Lower leg skin (tissue), 4 donors: ENCODE results near the gene BIRC3. TPM values are rescaled to one million over a fixed set of nuclear protein-coding genes. Genes with fewer than 3 reads are reported as not detected.
"Not testable (repeated sequence)": the region's sequence is repeated elsewhere in the genome, so short reads cannot be mapped to it uniquely, and the experiment has no call there.

ENCODE experiments used
- DNase-seq, 2 donors: peaks; one replicate each; pipeline ENCODE4 v3.0.0-alpha.2; 2019; ENCODE audit warnings: low spot score in 2 of 2
- H3K4me3 ChIP-seq: fragments of 200-600 bp; sonication (generic); 2 replicates; pipeline ENCODE4 v1.5.1; 2017; ENCODE audit warnings: mild to moderate bottlenecking, low read depth; ENCODE audit not compliant: poor library complexity, severe bottlenecking
- POLR2A ChIP-seq, 2 donors: fragments of 450-650 bp; IDR thresholded peaks; one replicate each; pipeline ENCODE4 v1.6.1; 2016 to 2017; ENCODE audit warnings: antibody characterized with exemption in 2 of 2, mild to moderate bottlenecking in 1 of 2, moderate library complexity in 1 of 2
- WGBS, 2 donors: methylation state at CpG; one replicate each; pipeline ENCODE4 v1.1.5; 2018; 5-methylcytosine and 5-hydroxymethylcytosine counted together
- intact Hi-C: fragments of 100-400 bp; cut with DNase I; formaldehyde crosslinking; loops from one replicate; pipeline ENCODE4 v1.15.0; 2023; ENCODE audit warnings: low total_unique reads
- total RNA-seq, 4 donors: library from RNA; depleted of rRNA; stranded (reverse); fragments of >200 nt; gene quantifications; one replicate each; pipeline ENCODE4 v1.1.0, GENCODE V29; 2016
- TF ChIP-seq, protein P1 (sequence below), 3 donors: fragments of 450-650 bp; IDR thresholded peaks; one replicate each; pipeline ENCODE4 v1.5.1; 2016; ENCODE audit warnings: antibody characterized with exemption in 3 of 3, mild to moderate bottlenecking in 3 of 3, moderate library complexity in 2 of 3

The BIRC3 gene
- total RNA-seq, 4 donors from 2014 or later: 10.1 to 17.6 (median 10.8) TPM

DNA sequence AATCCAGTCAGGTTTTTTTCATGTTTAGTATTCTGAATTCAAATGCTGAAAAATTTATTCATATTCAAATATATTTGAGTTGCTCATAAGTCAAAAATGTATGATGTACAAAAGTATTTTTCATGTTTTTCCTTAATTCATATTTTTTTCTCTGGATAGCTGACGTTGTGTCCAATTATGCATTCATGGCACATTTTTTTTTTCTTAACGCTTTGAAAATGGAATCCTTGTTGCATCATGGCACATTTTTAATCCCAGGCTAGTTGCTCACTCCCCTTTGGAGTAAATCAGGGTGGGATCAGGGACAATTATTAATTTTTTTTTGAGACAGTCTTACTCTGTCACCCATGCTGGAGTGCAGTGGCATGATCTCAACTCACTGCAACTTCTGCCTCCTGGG is 14.1 kb downstream of the BIRC3 start:
- intact Hi-C loops: no loop called here

DNA sequence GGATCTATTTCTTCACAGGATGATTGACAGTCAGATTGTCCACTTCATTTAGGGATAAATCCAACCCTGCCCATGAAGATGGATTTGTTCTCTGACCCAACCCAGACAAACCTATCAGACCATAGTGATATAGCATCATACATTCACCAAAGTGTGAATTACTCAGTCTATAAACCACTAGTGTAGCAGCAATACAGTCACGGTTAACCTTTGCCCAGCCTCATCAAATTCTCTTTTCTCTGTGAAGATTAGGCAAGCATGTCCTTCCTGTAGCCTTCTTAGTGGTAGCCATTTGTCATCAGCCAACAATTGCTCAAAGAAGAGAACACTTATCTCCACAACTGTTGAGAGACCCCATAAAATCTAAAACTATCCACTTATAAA is 15.3 kb downstream of the BIRC3 start:
- DNase-seq: no peak
- TF ChIP-seq, protein P1, sequence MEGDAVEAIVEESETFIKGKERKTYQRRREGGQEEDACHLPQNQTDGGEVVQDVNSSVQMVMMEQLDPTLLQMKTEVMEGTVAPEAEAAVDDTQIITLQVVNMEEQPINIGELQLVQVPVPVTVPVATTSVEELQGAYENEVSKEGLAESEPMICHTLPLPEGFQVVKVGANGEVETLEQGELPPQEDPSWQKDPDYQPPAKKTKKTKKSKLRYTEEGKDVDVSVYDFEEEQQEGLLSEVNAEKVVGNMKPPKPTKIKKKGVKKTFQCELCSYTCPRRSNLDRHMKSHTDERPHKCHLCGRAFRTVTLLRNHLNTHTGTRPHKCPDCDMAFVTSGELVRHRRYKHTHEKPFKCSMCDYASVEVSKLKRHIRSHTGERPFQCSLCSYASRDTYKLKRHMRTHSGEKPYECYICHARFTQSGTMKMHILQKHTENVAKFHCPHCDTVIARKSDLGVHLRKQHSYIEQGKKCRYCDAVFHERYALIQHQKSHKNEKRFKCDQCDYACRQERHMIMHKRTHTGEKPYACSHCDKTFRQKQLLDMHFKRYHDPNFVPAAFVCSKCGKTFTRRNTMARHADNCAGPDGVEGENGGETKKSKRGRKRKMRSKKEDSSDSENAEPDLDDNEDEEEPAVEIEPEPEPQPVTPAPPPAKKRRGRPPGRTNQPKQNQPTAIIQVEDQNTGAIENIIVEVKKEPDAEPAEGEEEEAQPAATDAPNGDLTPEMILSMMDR (IDR thresholded peaks at IDR 0.05): no peak
- TF ChIP-seq POLR2A (IDR thresholded peaks at IDR 0.05): no peak
- intact Hi-C loops: no loop called here
- 68 to 84% methylated on average over 1 of the region's 1 CpG for WGBS, 2 donors
- H3K4me3 ChIP-seq: no peak overlapping the region

More for the DNA sequence above, 14.1 kb downstream of the BIRC3 start:
- DNase-seq: no peak
- WGBS, 2 donors: 83 to 84% methylated on average over 2 of the region's 2 CpGs
- H3K4me3 ChIP-seq: no peak overlapping the region
- no peak for TF ChIP-seq POLR2A (IDR thresholded peaks at IDR 0.05)
- TF ChIP-seq, protein P1 (IDR thresholded peaks at IDR 0.05): no peak

DNA sequence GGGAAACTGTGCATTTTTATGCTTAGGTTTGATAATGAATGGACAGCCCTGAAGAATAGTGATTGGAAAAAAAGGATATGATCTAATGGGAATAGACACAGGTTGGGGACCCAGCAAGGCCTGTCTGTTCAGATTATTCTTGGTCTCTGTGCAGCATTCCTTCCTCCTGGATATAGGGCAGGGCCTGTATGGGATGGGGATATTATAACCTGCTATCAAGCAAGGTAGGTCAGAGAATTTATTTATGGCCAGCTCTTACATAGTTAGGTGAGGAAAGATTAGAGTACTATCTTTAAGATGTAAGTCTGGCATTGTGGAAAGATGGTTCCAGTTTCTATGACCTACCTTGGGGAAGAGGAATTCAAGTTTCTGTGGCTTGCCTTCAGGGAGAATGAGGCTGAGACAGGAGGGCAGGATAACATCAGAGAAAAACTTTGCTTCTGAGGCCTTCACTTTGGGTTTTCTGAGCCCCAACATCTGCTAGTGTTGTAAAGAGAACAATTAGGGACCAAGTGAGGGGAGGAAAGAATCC is 21.3 kb downstream of the BIRC3 start:
- TF ChIP-seq, protein P1 (IDR thresholded peaks at IDR 0.05): no peak
- intact Hi-C loops: no loop called here
- no peak overlapping the region for H3K4me3 ChIP-seq
- DNase-seq: no peak

DNA sequence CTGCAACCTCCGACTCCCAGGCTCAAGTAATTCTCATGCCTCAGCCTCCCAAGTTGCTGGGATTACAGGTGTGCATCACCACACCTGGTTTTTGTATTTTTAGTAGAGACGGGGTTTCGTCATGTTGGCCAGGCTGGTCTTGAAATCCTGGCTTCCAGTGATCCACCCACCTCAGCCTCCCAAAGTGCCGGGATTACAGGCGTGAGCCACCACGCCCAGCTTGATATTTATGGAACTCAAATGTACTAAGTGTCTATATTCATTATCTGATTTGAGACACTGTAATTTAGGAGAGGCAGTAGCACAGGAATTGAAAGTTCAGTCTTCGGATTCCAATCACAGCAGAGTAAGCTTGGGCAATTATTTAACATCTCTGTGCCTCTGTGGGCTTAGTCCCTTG is 24.0 kb downstream of the BIRC3 start:
- not testable (repeated sequence) for DNase-seq, H3K4me3 ChIP-seq
- intact Hi-C loops: loop anchor here (5.0 to 10.0 kb wide), 2 partner anchors 57 to 151 kb away; no protein-coding TSS in a partner anchor
- WGBS, 2 donors: 73 to 75% methylated on average over 7 of the region's 7 CpGs

DNA sequence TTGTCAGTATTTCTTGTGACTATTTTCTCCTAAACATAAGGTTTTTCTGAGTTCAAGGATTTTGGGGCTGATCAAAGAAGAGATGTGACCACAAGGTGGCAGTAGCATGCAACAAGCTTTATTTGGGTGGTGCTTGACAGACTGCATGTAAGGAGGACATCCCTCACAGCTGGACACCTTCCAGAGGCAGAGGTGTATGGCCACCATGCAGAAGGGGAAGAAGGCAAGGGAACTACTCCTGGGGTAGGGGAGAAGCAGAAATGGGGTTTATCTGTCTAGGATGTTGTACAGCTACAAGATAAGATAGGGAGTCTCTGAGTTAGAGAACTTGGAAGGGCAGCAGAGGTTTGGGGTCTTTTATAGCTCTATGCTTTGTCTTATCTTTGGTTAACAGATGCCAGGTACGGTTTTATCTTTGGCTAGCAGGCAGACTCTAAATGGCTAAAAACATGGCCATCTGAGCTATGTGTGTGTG is 24.6 kb downstream of the BIRC3 start:
- H3K4me3 ChIP-seq: no peak overlapping the region
- intact Hi-C loops: loop anchor here (5.0 to 10.0 kb wide), 2 partner anchors 57 to 150 kb away; no protein-coding TSS in a partner anchor
- 47 to 60% methylated on average over 1 of the region's 1 CpG for WGBS, 2 donors
- peak; percentile 87 to 89 for DNase-seq
- TF ChIP-seq POLR2A (IDR thresholded peaks at IDR 0.05): no peak
- TF ChIP-seq, protein P1 (IDR thresholded peaks at IDR 0.05): peak in 1 of 3 donors; percentile 72

DNA sequence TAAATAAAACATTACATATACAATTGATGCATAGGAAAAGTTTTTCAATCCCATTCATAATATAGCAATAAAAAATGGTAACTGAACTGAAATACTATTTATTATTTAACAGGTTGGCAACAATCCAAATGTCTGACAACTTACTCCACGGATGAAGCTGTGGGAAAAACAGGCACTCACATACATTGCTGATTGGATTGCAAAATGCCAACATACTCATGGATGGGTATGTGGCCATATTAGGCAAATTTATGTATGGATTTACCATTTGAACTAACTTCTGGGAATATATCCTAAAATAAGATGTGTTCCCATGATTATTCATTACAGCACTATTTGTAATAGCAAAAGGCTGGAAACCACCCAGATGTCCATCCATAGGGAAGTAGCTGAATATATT is 26.5 kb downstream of the BIRC3 start:
- intact Hi-C loops: loop anchor here (5.0 to 10.0 kb wide), 2 partner anchors 59 to 148 kb away; no protein-coding TSS in a partner anchor
- TF ChIP-seq POLR2A (IDR thresholded peaks at IDR 0.05): no peak
- TF ChIP-seq, protein P1 (IDR thresholded peaks at IDR 0.05): no peak
- H3K4me3 ChIP-seq: no peak overlapping the region
- 17 to 37% methylated on average over 1 of the region's 1 CpG for WGBS, 2 donors
- DNase-seq: no peak
